Measurements from ENCODE around the gene APMAP. TPM values are rescaled to one million over a fixed set of nuclear protein-coding genes. Genes with fewer than 3 reads are reported as not detected.

APMAP gene
- total RNA-seq, 1 donor from 2014 or later, result 95.2 TPM

DNA sequence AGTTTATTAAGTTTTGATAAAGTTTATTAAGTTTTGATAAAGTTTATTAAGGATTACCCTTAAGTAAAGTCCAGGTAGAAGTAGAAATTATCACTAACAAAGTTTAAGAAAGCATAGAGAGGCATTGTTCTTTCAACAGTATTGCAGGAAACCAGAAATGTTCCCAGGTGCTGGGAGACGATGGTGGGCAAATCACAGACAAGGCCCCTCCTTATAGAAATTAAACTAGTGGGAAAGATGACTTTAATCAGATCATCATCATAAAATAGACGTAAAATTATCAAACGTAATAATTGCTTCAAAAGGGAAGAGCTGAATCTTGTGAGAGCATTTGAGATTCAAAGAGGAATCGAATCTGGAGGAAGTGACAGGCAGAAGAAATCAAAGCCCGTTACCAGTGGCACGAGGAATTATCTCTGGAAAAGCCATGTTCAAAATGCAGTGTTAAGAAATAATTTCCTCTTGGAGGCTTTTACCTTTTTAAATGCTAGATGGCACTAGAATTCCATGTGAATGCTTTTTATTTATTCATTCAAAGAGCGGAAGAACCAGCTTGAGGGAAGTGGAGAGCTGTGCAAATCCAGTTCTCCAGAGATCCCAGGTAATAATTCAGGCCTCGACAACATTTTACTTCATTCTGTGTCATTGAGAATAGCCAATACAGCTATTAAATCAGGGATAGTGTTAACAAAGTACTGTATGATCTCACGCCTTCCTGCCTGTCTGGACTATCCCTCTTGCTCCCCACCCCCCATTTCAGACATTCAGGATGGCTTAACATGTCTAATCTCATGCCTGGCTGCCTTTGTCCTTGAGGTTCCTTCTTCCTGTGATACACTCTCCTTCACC is 1.0 kb upstream of the APMAP start:
- peaks cover 4% of the 10 kb centered on the region for H3K36me3 Mint-ChIP-seq (ENCODE audit: low read depth, unreplicated experiment)
- peaks cover 46% of the 10 kb centered on the region for H3K4me1 Mint-ChIP-seq (ENCODE audit: unreplicated experiment)
- H3K27ac Mint-ChIP-seq (ENCODE audit: unreplicated experiment), result peak overlapping the region; percentile 4
- TF ChIP-seq, protein P1, sequence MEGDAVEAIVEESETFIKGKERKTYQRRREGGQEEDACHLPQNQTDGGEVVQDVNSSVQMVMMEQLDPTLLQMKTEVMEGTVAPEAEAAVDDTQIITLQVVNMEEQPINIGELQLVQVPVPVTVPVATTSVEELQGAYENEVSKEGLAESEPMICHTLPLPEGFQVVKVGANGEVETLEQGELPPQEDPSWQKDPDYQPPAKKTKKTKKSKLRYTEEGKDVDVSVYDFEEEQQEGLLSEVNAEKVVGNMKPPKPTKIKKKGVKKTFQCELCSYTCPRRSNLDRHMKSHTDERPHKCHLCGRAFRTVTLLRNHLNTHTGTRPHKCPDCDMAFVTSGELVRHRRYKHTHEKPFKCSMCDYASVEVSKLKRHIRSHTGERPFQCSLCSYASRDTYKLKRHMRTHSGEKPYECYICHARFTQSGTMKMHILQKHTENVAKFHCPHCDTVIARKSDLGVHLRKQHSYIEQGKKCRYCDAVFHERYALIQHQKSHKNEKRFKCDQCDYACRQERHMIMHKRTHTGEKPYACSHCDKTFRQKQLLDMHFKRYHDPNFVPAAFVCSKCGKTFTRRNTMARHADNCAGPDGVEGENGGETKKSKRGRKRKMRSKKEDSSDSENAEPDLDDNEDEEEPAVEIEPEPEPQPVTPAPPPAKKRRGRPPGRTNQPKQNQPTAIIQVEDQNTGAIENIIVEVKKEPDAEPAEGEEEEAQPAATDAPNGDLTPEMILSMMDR (IDR thresholded peaks at IDR 0.05; ENCODE audit: unreplicated experiment), result no peak
- no peak for DNase-seq (ENCODE audit: low spot score)
- H3K4me3 Mint-ChIP-seq (ENCODE audit: unreplicated experiment), result peak overlapping the region; percentile 96
- H3K9me3 Mint-ChIP-seq (ENCODE audit: unreplicated experiment), result no peaks in the 10 kb centered on the region
- H3K27me3 Mint-ChIP-seq (ENCODE audit: unreplicated experiment), result peaks cover 5% of the 10 kb centered on the region

DNA sequence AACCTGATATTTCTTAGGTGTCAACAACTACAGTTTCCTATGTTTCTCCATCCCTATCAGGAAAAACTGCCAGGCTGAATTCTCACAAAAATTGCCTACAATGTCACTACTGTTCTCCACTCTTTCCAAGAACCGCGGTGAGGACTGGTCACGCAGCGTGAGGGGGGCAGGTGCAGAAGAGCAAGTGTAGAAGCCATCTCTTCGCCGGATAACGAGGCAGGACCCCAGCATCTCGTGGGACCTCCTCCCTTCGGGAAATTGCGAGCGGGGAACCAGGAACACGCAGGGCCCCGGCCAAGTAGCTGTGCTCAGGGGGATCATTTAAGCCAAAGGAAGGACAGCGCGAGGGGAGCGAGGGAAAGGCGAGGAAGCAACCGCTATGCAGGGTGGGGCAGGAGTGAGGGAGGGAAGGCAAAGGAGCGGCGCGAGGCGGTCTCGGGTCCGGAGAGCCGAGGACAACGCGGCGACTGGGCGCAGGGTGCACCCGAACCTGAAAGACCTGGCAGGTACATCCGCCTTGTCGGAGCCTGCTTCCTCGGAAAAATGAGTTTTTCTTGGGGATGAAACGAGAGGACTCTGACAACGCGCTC is 559 bp downstream of the APMAP start:
- Mint-ChIP-seq H3K9me3 (ENCODE audit: unreplicated experiment) (no peaks in the 10 kb centered on the region), H3K4me1 (ENCODE audit: unreplicated experiment) (peaks cover 46% of the 10 kb centered on the region), H3K36me3 (ENCODE audit: low read depth, unreplicated experiment) (peaks cover 4% of the 10 kb centered on the region), H3K27me3 (ENCODE audit: unreplicated experiment) (peaks cover 5% of the 10 kb centered on the region), H3K4me3 (ENCODE audit: unreplicated experiment) (peak overlapping the region; percentile 96), H3K27ac (ENCODE audit: unreplicated experiment) (peak overlapping the region; percentile 19)
- DNase-seq (ENCODE audit: low spot score), result peak; percentile 24
- TF ChIP-seq, protein P1 (IDR thresholded peaks at IDR 0.05; ENCODE audit: unreplicated experiment), result no peak

DNA sequence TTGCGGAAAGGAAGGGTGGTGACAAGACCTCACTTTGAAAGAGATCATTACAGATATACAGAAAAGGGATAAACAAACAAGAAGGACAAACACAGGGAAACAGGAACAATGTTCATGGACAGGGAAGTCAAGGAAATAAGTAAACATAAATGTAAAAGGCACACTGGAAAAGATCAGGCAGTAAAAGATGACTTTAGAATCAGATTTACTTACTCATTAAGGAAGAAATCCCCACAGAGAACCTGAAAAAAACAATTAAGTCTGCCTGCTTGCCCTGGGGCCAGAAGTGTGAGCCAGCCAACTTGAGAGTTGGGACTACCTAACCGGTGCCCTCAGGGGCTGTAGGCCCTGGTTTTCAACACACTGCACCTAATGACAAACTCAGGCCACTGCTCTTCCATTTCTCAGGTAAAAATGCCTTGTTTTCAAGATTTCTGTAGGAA is 1.7 kb downstream of the APMAP start:
- peaks cover 54% of the 10 kb centered on the region for H3K4me1 Mint-ChIP-seq (ENCODE audit: unreplicated experiment)
- peak overlapping the region; percentile 1 for H3K27ac Mint-ChIP-seq (ENCODE audit: unreplicated experiment)
- TF ChIP-seq, protein P1 (IDR thresholded peaks at IDR 0.05; ENCODE audit: unreplicated experiment), result no peak
- H3K36me3 Mint-ChIP-seq (ENCODE audit: low read depth, unreplicated experiment), result peaks cover 4% of the 10 kb centered on the region
- DNase-seq (ENCODE audit: low spot score), result no peak
- peak overlapping the region; percentile 96 for H3K4me3 Mint-ChIP-seq (ENCODE audit: unreplicated experiment)
- no peaks in the 10 kb centered on the region for H3K9me3 Mint-ChIP-seq (ENCODE audit: unreplicated experiment)
- H3K27me3 Mint-ChIP-seq (ENCODE audit: unreplicated experiment), result peaks cover 3% of the 10 kb centered on the region

DNA sequence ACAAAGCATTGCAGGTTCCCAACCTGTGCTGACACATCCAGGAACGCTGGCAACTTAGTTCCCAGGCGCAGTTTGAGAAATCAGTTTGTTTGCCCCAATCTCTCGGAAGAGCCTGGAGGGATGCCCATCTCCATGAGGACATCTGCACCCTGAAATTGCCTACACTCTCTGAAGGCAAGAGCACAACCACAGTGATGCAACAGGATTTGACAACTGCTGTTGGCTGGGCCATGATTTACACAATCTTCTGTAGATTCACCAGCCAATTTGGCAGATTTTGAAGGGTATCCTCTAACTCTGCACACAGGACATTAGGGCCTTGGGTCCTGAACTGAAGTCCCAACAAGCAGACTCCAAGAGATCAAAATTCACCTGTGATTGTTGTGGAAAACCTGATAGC is 3.4 kb downstream of the APMAP start:
- no peak overlapping the region for H3K27ac Mint-ChIP-seq (ENCODE audit: unreplicated experiment)
- H3K9me3 Mint-ChIP-seq (ENCODE audit: unreplicated experiment), result no peaks in the 10 kb centered on the region
- TF ChIP-seq, protein P1 (IDR thresholded peaks at IDR 0.05; ENCODE audit: unreplicated experiment), result no peak
- DNase-seq (ENCODE audit: low spot score), result no peak
- H3K4me1 Mint-ChIP-seq (ENCODE audit: unreplicated experiment), result peaks cover 61% of the 10 kb centered on the region
- peaks cover 3% of the 10 kb centered on the region for H3K27me3 Mint-ChIP-seq (ENCODE audit: unreplicated experiment)
- H3K36me3 Mint-ChIP-seq (ENCODE audit: low read depth, unreplicated experiment), result peaks cover 4% of the 10 kb centered on the region
- H3K4me3 Mint-ChIP-seq (ENCODE audit: unreplicated experiment), result no peak overlapping the region
